ENCODE data around the gene AGFG2. TPM values are rescaled to one million over a fixed set of nuclear protein-coding genes. Genes with fewer than 3 reads are reported as not detected.
A peak's percentile ranks its signal among the peaks of the same experiment; 100 is the strongest.

Gene AGFG2
- total and polyA plus RNA-seq, 2 of the 13 experiments (the other 11 are each of a cell fraction or from before 2014, with no cell fraction given), result 125 to 132 TPM

- TF ChIP-seq GMEB2 (CRISPR knock-in tag; IDR thresholded peaks at IDR 0.05; ENCODE audit: low read depth) (peak; percentile 80), ASH2L (IDR thresholded peaks at IDR 0.05; ENCODE audit: insufficient read length, low read depth, low read length) (peak; percentile 51), ZFP41 (CRISPR knock-in tag; IDR thresholded peaks at IDR 0.05; ENCODE audit: borderline replicate concordance) (0 out of 2 replicates have a peak, but pooled peaks have one; percentile 76), SMARCE1 (IDR thresholded peaks at IDR 0.05; ENCODE audit: borderline replicate concordance) (no peak), HOXA3 (CRISPR knock-in tag; IDR thresholded peaks at IDR 0.05) (peak; percentile 76; the same call in 1 of the 2 replicates), ZNF580 (CRISPR knock-in tag; IDR thresholded peaks at IDR 0.05; ENCODE audit: borderline replicate concordance, low read depth) (peak; percentile 67; the same call in 1 of the 2 replicates), ZNF329 (CRISPR knock-in tag; IDR thresholded peaks at IDR 0.05; ENCODE audit: low read depth) (0 out of 2 replicates have a peak, but pooled peaks have one; percentile 39), GLI4 (CRISPR knock-in tag; IDR thresholded peaks at IDR 0.05; ENCODE audit: borderline replicate concordance) (0 out of 2 replicates have a peak, but pooled peaks have one; percentile 25), THYN1 (CRISPR knock-in tag; IDR thresholded peaks at IDR 0.05; ENCODE audit: borderline replicate concordance, low read depth) (no peak), TARDBP (CRISPR knock-in tag; IDR thresholded peaks at IDR 0.05) (peak; percentile 72; the same call in 1 of the 2 replicates), MAFF (IDR thresholded peaks at IDR 0.05; ENCODE audit: low read depth, low read length) (no peak)
- TF ChIP-seq, protein P1, sequence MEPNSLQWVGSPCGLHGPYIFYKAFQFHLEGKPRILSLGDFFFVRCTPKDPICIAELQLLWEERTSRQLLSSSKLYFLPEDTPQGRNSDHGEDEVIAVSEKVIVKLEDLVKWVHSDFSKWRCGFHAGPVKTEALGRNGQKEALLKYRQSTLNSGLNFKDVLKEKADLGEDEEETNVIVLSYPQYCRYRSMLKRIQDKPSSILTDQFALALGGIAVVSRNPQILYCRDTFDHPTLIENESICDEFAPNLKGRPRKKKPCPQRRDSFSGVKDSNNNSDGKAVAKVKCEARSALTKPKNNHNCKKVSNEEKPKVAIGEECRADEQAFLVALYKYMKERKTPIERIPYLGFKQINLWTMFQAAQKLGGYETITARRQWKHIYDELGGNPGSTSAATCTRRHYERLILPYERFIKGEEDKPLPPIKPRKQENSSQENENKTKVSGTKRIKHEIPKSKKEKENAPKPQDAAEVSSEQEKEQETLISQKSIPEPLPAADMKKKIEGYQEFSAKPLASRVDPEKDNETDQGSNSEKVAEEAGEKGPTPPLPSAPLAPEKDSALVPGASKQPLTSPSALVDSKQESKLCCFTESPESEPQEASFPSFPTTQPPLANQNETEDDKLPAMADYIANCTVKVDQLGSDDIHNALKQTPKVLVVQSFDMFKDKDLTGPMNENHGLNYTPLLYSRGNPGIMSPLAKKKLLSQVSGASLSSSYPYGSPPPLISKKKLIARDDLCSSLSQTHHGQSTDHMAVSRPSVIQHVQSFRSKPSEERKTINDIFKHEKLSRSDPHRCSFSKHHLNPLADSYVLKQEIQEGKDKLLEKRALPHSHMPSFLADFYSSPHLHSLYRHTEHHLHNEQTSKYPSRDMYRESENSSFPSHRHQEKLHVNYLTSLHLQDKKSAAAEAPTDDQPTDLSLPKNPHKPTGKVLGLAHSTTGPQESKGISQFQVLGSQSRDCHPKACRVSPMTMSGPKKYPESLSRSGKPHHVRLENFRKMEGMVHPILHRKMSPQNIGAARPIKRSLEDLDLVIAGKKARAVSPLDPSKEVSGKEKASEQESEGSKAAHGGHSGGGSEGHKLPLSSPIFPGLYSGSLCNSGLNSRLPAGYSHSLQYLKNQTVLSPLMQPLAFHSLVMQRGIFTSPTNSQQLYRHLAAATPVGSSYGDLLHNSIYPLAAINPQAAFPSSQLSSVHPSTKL (CRISPR knock-in tag; IDR thresholded peaks at IDR 0.05), result peak; percentile 11; the same call in 1 of the 2 replicates
- TF ChIP-seq, protein P2, sequence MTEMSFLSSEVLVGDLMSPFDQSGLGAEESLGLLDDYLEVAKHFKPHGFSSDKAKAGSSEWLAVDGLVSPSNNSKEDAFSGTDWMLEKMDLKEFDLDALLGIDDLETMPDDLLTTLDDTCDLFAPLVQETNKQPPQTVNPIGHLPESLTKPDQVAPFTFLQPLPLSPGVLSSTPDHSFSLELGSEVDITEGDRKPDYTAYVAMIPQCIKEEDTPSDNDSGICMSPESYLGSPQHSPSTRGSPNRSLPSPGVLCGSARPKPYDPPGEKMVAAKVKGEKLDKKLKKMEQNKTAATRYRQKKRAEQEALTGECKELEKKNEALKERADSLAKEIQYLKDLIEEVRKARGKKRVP (CRISPR knock-in tag; IDR thresholded peaks at IDR 0.05), result peak in 1 of 2 experiments; percentile 56; a peak in 2 of 4 replicates
- TF ChIP-seq, protein P3, sequence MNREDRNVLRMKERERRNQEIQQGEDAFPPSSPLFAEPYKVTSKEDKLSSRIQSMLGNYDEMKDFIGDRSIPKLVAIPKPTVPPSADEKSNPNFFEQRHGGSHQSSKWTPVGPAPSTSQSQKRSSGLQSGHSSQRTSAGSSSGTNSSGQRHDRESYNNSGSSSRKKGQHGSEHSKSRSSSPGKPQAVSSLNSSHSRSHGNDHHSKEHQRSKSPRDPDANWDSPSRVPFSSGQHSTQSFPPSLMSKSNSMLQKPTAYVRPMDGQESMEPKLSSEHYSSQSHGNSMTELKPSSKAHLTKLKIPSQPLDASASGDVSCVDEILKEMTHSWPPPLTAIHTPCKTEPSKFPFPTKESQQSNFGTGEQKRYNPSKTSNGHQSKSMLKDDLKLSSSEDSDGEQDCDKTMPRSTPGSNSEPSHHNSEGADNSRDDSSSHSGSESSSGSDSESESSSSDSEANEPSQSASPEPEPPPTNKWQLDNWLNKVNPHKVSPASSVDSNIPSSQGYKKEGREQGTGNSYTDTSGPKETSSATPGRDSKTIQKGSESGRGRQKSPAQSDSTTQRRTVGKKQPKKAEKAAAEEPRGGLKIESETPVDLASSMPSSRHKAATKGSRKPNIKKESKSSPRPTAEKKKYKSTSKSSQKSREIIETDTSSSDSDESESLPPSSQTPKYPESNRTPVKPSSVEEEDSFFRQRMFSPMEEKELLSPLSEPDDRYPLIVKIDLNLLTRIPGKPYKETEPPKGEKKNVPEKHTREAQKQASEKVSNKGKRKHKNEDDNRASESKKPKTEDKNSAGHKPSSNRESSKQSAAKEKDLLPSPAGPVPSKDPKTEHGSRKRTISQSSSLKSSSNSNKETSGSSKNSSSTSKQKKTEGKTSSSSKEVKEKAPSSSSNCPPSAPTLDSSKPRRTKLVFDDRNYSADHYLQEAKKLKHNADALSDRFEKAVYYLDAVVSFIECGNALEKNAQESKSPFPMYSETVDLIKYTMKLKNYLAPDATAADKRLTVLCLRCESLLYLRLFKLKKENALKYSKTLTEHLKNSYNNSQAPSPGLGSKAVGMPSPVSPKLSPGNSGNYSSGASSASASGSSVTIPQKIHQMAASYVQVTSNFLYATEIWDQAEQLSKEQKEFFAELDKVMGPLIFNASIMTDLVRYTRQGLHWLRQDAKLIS (CRISPR knock-in tag; IDR thresholded peaks at IDR 0.05), result peak; percentile 81; the same call in 1 of the 2 replicates
These were observed at the start of gene AGFG2 (continued) for GRCh38 chr7:100538654-100539435.
